ENCODE data around the gene PYCR2.

The PYCR2 gene

GRCh38 chr1:225914947-225915346, 9.1 kb downstream of the PYCR2 start:
- no peak overlapping the region for H3K27ac ChIP-seq (ENCODE audit: low read depth, low read length)
- peaks cover 20% of the 10 kb centered on the region for H3K36me3 ChIP-seq (ENCODE audit: insufficient read depth, low read length)
- H3K9me3 ChIP-seq (ENCODE audit: low read length), result no peaks in the 10 kb centered on the region
- no peaks in the 10 kb centered on the region for H3K4me1 ChIP-seq (ENCODE audit: insufficient read depth, low read length)
- no peak overlapping the region for H3K9ac ChIP-seq (ENCODE audit: low read length)
- no peak overlapping the region for H3K4me3 ChIP-seq (ENCODE audit: low read depth in 1 of 2, low read length in 2 of 2)
- H3K27me3 ChIP-seq (ENCODE audit: control insufficient read depth in 1 of 2, insufficient read depth in 2 of 2, low read length in 2 of 2), result no peaks in the 10 kb centered on the region

DNA sequence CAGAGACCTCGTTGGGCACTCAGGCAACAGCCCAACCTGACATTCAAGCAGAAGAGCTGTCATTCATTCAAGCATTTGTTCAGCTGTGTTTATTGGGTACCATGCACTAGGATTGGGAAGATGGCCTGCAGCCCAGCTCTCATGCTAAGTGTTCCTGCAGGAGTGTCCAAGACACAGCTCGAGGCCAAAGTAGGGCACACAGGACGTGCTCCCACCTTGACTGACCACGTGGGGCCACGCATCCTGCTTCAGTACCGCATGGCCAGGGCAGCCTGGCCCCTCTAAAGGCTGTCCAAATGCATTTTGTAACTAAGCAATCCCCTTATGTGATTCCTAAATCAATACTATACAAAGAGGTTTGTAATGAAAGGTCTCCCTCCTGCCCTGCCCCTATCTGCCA, 9.7 kb downstream of the PYCR2 start:
- H3K36me3 ChIP-seq (ENCODE audit: insufficient read depth, low read length), result peaks cover 20% of the 10 kb centered on the region
- H3K9ac ChIP-seq (ENCODE audit: low read length), result no peak overlapping the region
- no peaks in the 10 kb centered on the region for H3K27me3 ChIP-seq (ENCODE audit: control insufficient read depth in 1 of 2, insufficient read depth in 2 of 2, low read length in 2 of 2)
- H3K4me1 ChIP-seq (ENCODE audit: insufficient read depth, low read length), result no peaks in the 10 kb centered on the region
- H3K4me3 ChIP-seq (ENCODE audit: low read depth in 1 of 2, low read length in 2 of 2), result no peak overlapping the region
- no peak overlapping the region for H3K27ac ChIP-seq (ENCODE audit: low read depth, low read length)
- H3K9me3 ChIP-seq (ENCODE audit: low read length), result no peaks in the 10 kb centered on the region

DNA sequence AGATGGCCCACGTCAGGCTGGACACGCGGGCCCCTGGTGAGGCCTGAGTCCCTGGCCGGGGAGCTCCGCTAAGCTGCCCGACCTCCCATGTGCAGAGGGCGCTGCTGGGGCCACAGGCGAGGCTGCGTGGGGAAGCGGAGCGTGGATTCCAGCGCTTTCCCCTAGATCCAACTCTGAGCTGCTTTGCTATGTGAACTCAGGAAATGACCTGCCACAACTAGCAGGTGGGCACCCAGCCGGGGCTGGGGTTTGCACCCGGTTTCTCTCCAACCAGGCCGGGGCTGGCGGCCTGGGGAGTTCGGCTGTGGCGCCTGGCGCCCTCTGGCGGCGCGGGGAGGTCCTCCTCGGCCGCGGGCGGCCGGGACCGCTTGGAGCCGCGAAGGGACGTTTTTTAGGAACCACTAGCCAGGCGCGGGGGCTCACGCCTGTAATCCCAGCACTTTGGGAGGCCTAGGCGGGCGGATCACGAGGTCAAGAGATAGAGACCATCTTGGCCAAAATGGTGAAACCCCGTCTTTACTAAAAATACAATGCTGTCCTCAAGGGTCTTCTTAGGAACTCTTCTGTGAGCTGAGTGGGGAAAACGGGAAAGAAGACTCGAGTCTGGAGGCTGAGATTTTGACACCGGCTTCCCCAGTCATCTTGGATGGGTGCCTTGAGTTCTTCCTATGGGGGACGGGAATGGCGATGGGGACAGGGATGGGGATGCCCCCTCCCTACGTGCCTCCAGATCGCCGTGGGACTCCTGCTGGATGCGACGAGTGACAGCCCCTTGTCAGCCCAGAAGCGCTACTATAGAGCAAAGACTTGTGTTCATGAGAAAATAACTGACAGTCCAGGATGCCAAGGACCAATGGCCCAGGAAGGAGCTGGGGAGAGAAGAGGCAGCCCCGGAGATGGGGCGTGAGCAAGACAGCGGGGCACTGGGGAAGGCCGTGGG, 12.6 kb downstream of the PYCR2 start:
- no peak overlapping the region for H3K27ac ChIP-seq (ENCODE audit: low read depth, low read length)
- H3K4me3 ChIP-seq (ENCODE audit: low read depth in 1 of 2, low read length in 2 of 2), result peak overlapping the region in 1 of 2 donors; percentile 21
- no peaks in the 10 kb centered on the region for H3K27me3 ChIP-seq (ENCODE audit: control insufficient read depth in 1 of 2, insufficient read depth in 2 of 2, low read length in 2 of 2)
- peaks cover 5% of the 10 kb centered on the region for H3K36me3 ChIP-seq (ENCODE audit: insufficient read depth, low read length)
- H3K9me3 ChIP-seq (ENCODE audit: low read length), result no peaks in the 10 kb centered on the region
- no peaks in the 10 kb centered on the region for H3K4me1 ChIP-seq (ENCODE audit: insufficient read depth, low read length)
- no peak overlapping the region for H3K9ac ChIP-seq (ENCODE audit: low read length)

DNA sequence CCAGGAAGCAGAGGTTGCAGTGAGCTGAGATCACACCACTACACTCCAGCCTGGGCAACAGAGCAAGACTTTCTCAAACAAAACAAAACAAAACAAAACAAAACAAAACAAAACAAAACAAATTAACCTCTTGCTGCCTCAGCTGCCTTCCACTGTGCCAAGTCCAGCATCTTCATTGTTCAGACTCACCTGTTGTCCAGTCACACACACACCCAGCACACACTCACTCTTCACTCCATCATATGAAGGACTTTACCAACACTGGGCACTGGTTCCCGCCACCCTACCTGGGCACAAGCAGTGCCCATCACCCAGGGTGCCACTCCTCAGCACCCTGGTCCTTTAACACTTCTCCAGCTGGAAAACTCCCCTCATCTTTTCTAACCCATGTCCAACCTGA, 14.6 kb downstream of the PYCR2 start:
- H3K4me3 ChIP-seq (ENCODE audit: low read depth in 1 of 2, low read length in 2 of 2), result no peak overlapping the region
- H3K9me3 ChIP-seq (ENCODE audit: low read length), result no peaks in the 10 kb centered on the region
- H3K27ac ChIP-seq (ENCODE audit: low read depth, low read length), result no peak overlapping the region
- H3K36me3 ChIP-seq (ENCODE audit: insufficient read depth, low read length), result peaks cover 5% of the 10 kb centered on the region
- no peak overlapping the region for H3K9ac ChIP-seq (ENCODE audit: low read length)
- H3K4me1 ChIP-seq (ENCODE audit: insufficient read depth, low read length), result no peaks in the 10 kb centered on the region
- no peaks in the 10 kb centered on the region for H3K27me3 ChIP-seq (ENCODE audit: control insufficient read depth in 1 of 2, insufficient read depth in 2 of 2, low read length in 2 of 2)

DNA sequence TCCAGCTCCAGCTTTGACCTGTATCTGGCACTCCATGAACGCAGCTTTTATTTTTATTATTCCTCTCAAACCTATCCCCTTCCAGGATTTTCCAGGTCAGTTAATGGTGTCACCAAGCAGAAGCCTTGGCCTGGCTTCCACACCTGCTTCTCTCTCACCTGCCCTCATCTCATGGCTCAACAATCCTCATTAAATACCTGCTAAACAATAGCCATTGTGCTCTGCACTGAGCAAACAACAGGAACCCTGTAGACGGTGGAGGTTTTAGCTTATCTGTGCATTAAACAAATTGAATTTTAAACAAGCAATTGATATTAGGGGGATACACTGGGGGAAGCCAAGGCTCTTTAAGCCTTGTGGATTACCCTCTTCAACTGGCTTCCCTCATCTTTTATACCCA, 15.3 kb downstream of the PYCR2 start:
- Histone ChIP-seq H3K36me3 (ENCODE audit: insufficient read depth, low read length) (peaks cover 5% of the 10 kb centered on the region), H3K27me3 (ENCODE audit: control insufficient read depth in 1 of 2, insufficient read depth in 2 of 2, low read length in 2 of 2) (no peaks in the 10 kb centered on the region), H3K4me3 (ENCODE audit: low read depth in 1 of 2, low read length in 2 of 2) (no peak overlapping the region), H3K9me3 (ENCODE audit: low read length) (no peaks in the 10 kb centered on the region), H3K27ac (ENCODE audit: low read depth, low read length) (no peak overlapping the region), H3K9ac (ENCODE audit: low read length) (no peak overlapping the region), H3K4me1 (ENCODE audit: insufficient read depth, low read length) (no peaks in the 10 kb centered on the region)

DNA sequence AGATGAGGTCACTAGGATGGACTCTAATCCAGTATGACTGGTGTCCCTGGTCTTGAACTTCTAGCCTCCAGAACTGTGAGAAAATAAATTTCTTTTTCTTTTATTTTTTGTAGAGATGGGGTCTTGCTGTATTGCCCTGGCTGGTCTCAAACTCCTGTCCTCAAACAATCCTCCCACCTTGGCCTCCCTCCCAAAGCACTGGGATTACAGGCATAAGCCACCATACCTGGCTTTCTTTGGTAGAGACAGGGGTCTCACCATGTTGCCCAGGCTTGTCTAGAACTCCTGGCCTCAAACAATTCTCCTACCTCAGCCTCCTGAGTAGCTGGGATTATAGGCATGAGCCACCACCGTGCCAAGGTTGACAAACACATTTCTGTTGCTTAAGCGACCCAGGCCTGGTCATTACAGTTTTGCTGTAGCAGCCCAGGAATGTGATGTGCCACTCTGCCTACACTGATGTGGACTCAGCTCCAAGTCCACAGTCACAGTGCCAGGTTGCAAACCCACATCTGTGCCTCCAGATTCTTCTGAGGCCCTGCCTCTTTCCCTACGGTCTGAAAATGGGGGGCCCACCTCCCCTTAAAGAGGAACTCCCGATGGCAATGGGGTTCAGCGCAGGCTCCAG, 15.9 kb downstream of the PYCR2 start:
- no peaks in the 10 kb centered on the region for H3K27me3 ChIP-seq (ENCODE audit: control insufficient read depth in 1 of 2, insufficient read depth in 2 of 2, low read length in 2 of 2)
- no peak overlapping the region for H3K9ac ChIP-seq (ENCODE audit: low read length)
- H3K27ac ChIP-seq (ENCODE audit: low read depth, low read length), result no peak overlapping the region
- H3K4me3 ChIP-seq (ENCODE audit: low read depth in 1 of 2, low read length in 2 of 2), result no peak overlapping the region
- no peaks in the 10 kb centered on the region for H3K9me3 ChIP-seq (ENCODE audit: low read length)
- H3K36me3 ChIP-seq (ENCODE audit: insufficient read depth, low read length), result peaks cover 5% of the 10 kb centered on the region
- H3K4me1 ChIP-seq (ENCODE audit: insufficient read depth, low read length), result no peaks in the 10 kb centered on the region

DNA sequence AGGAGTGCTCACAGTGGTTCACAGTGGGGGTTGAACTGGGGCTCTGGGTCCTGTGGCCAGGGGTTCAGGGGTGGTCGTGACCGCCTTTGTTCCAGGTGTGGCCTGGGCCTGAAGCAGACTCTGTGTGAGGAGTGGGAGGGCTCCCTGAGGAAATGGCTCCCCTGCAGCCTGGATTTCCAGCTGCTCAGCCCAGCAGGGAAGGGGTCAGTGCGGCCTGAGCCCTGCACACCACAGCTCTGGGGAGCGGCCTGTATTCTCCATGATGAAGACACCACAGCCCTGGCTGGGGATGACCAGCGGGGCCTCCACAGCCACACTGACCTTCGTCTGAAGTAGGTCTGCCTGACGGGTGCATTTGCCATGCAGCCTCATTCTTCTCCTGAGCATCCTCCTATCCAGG, 16.7 kb downstream of the PYCR2 start:
- Histone ChIP-seq H3K4me3 (ENCODE audit: low read depth in 1 of 2, low read length in 2 of 2) (no peak overlapping the region), H3K27me3 (ENCODE audit: control insufficient read depth in 1 of 2, insufficient read depth in 2 of 2, low read length in 2 of 2) (no peaks in the 10 kb centered on the region), H3K9ac (ENCODE audit: low read length) (no peak overlapping the region), H3K27ac (ENCODE audit: low read depth, low read length) (no peak overlapping the region), H3K4me1 (ENCODE audit: insufficient read depth, low read length) (no peaks in the 10 kb centered on the region), H3K36me3 (ENCODE audit: insufficient read depth, low read length) (no peaks in the 10 kb centered on the region), H3K9me3 (ENCODE audit: low read length) (no peaks in the 10 kb centered on the region)

GRCh38 chr1:225906467-225906866, 17.6 kb downstream of the PYCR2 start:
- H3K27ac ChIP-seq (ENCODE audit: low read depth, low read length), result no peak overlapping the region
- no peaks in the 10 kb centered on the region for H3K36me3 ChIP-seq (ENCODE audit: insufficient read depth, low read length)

GRCh38 chr1:225903623-225904022, 20.4 kb downstream of the PYCR2 start:
- H3K36me3 ChIP-seq (ENCODE audit: insufficient read depth, low read length), result no peaks in the 10 kb centered on the region

More at GRCh38 chr1:225906467-225906866, 17.6 kb downstream of the PYCR2 start:
- no peaks in the 10 kb centered on the region for H3K4me1 ChIP-seq (ENCODE audit: insufficient read depth, low read length)
- H3K4me3 ChIP-seq (ENCODE audit: low read depth in 1 of 2, low read length in 2 of 2), result no peak overlapping the region
- H3K27me3 ChIP-seq (ENCODE audit: control insufficient read depth in 1 of 2, insufficient read depth in 2 of 2, low read length in 2 of 2), result no peaks in the 10 kb centered on the region
- H3K9ac ChIP-seq (ENCODE audit: low read length), result no peak overlapping the region
- H3K9me3 ChIP-seq (ENCODE audit: low read length), result no peaks in the 10 kb centered on the region

DNA sequence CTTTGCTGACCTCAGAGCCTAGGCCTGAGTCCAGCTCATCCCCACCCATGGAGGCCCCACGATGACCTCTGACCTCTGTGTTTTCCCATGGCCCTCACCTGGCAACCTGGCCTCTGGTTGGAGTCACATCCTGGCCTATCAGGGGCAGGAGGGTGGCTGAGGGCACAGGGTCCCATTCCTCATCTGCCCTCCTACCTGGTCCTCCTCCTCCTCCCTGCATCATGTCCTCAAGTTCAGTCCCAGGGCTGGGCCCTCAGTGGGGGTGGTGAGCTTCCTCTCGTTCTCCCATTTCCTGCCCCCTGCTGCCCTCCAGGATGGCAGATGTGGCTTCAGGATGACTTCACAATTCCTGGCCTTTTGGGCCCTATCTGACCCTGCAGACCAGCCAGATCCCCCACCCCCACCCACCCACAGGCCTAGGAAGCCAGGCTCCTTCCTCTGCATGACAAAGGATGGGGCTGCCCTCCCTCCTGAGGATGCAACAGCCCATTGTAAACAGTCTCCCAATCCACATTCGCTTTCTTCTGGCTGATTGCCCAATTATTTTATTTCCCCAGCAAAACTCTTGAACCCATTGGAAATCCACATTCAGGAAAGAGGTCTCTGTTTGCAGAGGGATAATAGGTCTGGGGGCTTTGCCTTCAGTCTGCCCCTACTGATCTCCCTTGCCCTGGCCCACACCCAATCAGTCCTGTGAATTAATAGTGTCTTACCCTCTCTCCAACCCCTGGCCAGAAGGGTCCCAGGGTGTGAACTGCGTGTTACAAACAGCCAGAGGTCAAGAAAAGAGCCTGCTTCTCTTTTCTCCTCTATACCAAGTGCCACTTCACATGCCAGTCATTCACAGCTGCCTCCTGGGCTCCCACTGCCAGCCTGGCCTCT, 24.8 kb downstream of the PYCR2 start:
- H3K36me3 ChIP-seq (ENCODE audit: insufficient read depth, low read length), result no peaks in the 10 kb centered on the region
- H3K4me1 ChIP-seq (ENCODE audit: insufficient read depth, low read length), result no peaks in the 10 kb centered on the region
- no peak overlapping the region for H3K27ac ChIP-seq (ENCODE audit: low read depth, low read length)
- no peaks in the 10 kb centered on the region for H3K27me3 ChIP-seq (ENCODE audit: control insufficient read depth in 1 of 2, insufficient read depth in 2 of 2, low read length in 2 of 2)
- no peak overlapping the region for H3K4me3 ChIP-seq (ENCODE audit: low read depth in 1 of 2, low read length in 2 of 2)
- no peaks in the 10 kb centered on the region for H3K9me3 ChIP-seq (ENCODE audit: low read length)
- H3K9ac ChIP-seq (ENCODE audit: low read length), result no peak overlapping the region

More at GRCh38 chr1:225903623-225904022, 20.4 kb downstream of the PYCR2 start:
- no peaks in the 10 kb centered on the region for H3K4me1 ChIP-seq (ENCODE audit: insufficient read depth, low read length)
- H3K27me3 ChIP-seq (ENCODE audit: control insufficient read depth in 1 of 2, insufficient read depth in 2 of 2, low read length in 2 of 2), result no peaks in the 10 kb centered on the region
- no peak overlapping the region for H3K9ac ChIP-seq (ENCODE audit: low read length)
- H3K27ac ChIP-seq (ENCODE audit: low read depth, low read length), result no peak overlapping the region
- no peaks in the 10 kb centered on the region for H3K9me3 ChIP-seq (ENCODE audit: low read length)
- H3K4me3 ChIP-seq (ENCODE audit: low read depth in 1 of 2, low read length in 2 of 2), result no peak overlapping the region

Data from muscle layer of colon (tissue), 2 donors.